HUES48 (cell line): ENCODE results near the gene ZNF410.
"Not testable (repeated sequence)": the region's sequence is repeated elsewhere in the genome, so short reads cannot be mapped to it uniquely, and the experiment has no call there.

Experiments used
- H3K27ac ChIP-seq: one replicate; pipeline ENCODE4 v1.7.0; 2013; ENCODE audit warnings: low read depth, low read length, inconsistent platforms
- H3K27me3 ChIP-seq: 2 replicates; pipeline ENCODE4 v1.6.1; 2013; ENCODE audit warnings: mild to moderate bottlenecking, low read length; ENCODE audit not compliant: control insufficient read depth, insufficient read depth
- H3K36me3 ChIP-seq: 2 replicates; pipeline ENCODE4 v1.6.1; 2013; ENCODE audit warnings: low read length; ENCODE audit not compliant: control insufficient read depth, insufficient read depth
- H3K4me1 ChIP-seq: 2 replicates; pipeline ENCODE4 v1.6.1; 2013; ENCODE audit warnings: mild to moderate bottlenecking, low read length; ENCODE audit not compliant: control insufficient read depth, insufficient read depth
- H3K4me3 ChIP-seq: 2 replicates; pipeline ENCODE4 v1.5.1; 2013; ENCODE audit warnings: mild to moderate bottlenecking, low read depth, low read length
- H3K9ac ChIP-seq: 2 replicates; pipeline ENCODE4 v1.6.1; 2013; ENCODE audit warnings: mild to moderate bottlenecking, low read depth, low read length, moderate library complexity
- H3K9me3 ChIP-seq: 2 replicates; pipeline ENCODE4 v1.6.1; 2013; ENCODE audit warnings: low read length; ENCODE audit not compliant: control insufficient read depth, insufficient read depth

Gene ZNF410

GRCh38 chr14:73862480-73862879, 24.2 kb upstream of the ZNF410 start:
- Histone ChIP-seq H3K4me3 (no peak overlapping the region), H3K27me3 (no peaks in the 10 kb centered on the region), H3K27ac (no peak overlapping the region), H3K9ac (no peak overlapping the region), H3K36me3 (peaks cover 49% of the 10 kb centered on the region), H3K4me1 (no peaks in the 10 kb centered on the region), H3K9me3 (no peaks in the 10 kb centered on the region)

- H3K27ac ChIP-seq: no peak overlapping the region
- peaks cover 52% of the 10 kb centered on the region for H3K36me3 ChIP-seq
- H3K4me3 ChIP-seq: no peak overlapping the region
These were observed 23.4 kb upstream of the ZNF410 start for GRCh38 chr14:73863209-73863608.

GRCh38 chr14:73865534-73866113, 21.0 kb upstream of the ZNF410 start:
- H3K9me3 ChIP-seq: no peaks in the 10 kb centered on the region
- H3K4me3 ChIP-seq: no peak overlapping the region
- no peak overlapping the region for H3K27ac ChIP-seq
- H3K36me3 ChIP-seq: peaks cover 49% of the 10 kb centered on the region
- H3K9ac ChIP-seq: no peak overlapping the region
- no peaks in the 10 kb centered on the region for H3K4me1 ChIP-seq
- no peaks in the 10 kb centered on the region for H3K27me3 ChIP-seq

More at GRCh38 chr14:73863209-73863608, 23.4 kb upstream of the ZNF410 start:
- Histone ChIP-seq H3K9me3 (no peaks in the 10 kb centered on the region), H3K4me1 (no peaks in the 10 kb centered on the region), H3K27me3 (no peaks in the 10 kb centered on the region), H3K9ac (no peak overlapping the region)

- H3K27me3 ChIP-seq, H3K9me3 ChIP-seq, H3K9ac ChIP-seq, H3K27ac ChIP-seq, H3K4me3 ChIP-seq, H3K4me1 ChIP-seq: not testable (repeated sequence)
- peaks cover 25% of the 10 kb centered on the region for H3K36me3 ChIP-seq
These were observed 16.9 kb upstream of the ZNF410 start for GRCh38 chr14:73869754-73870153.

- Histone ChIP-seq H3K9ac (no peak overlapping the region), H3K36me3 (peaks cover 18% of the 10 kb centered on the region; the same call in 1 of the 2 replicates), H3K9me3 (no peaks in the 10 kb centered on the region), H3K27ac (no peak overlapping the region), H3K27me3 (no peaks in the 10 kb centered on the region), H3K4me1 (no peaks in the 10 kb centered on the region), H3K4me3 (no peak overlapping the region)
These were observed 16.0 kb upstream of the ZNF410 start for GRCh38 chr14:73870525-73871235.

GRCh38 chr14:73873660-73874059, 13.0 kb upstream of the ZNF410 start:
- no peak overlapping the region for H3K9ac ChIP-seq
- H3K27me3 ChIP-seq: no peaks in the 10 kb centered on the region
- H3K4me1 ChIP-seq: no peaks in the 10 kb centered on the region
- no peaks in the 10 kb centered on the region for H3K9me3 ChIP-seq
- H3K36me3 ChIP-seq: peaks cover 12% of the 10 kb centered on the region
- no peak overlapping the region for H3K27ac ChIP-seq
- no peak overlapping the region for H3K4me3 ChIP-seq

GRCh38 chr14:73877790-73878189, 8.9 kb upstream of the ZNF410 start:
- H3K4me1 ChIP-seq: no peaks in the 10 kb centered on the region
- no peaks in the 10 kb centered on the region for H3K9me3 ChIP-seq
- no peak overlapping the region for H3K4me3 ChIP-seq
- no peaks in the 10 kb centered on the region for H3K27me3 ChIP-seq
- no peak overlapping the region for H3K27ac ChIP-seq
- H3K36me3 ChIP-seq: peaks cover 30% of the 10 kb centered on the region
- no peak overlapping the region for H3K9ac ChIP-seq

GRCh38 chr14:73878436-73878835, 8.2 kb upstream of the ZNF410 start:
- H3K27me3 ChIP-seq: no peaks in the 10 kb centered on the region
- no peak overlapping the region for H3K27ac ChIP-seq
- H3K9me3 ChIP-seq: no peaks in the 10 kb centered on the region
- peaks cover 30% of the 10 kb centered on the region for H3K36me3 ChIP-seq
- H3K4me3 ChIP-seq: no peak overlapping the region
- no peak overlapping the region for H3K9ac ChIP-seq
- H3K4me1 ChIP-seq: no peaks in the 10 kb centered on the region

- Histone ChIP-seq H3K27ac (no peak overlapping the region), H3K9ac (no peak overlapping the region), H3K36me3 (peaks cover 30% of the 10 kb centered on the region), H3K4me3 (no peak overlapping the region), H3K4me1 (no peaks in the 10 kb centered on the region), H3K9me3 (no peaks in the 10 kb centered on the region), H3K27me3 (no peaks in the 10 kb centered on the region)
These were observed 7.6 kb upstream of the ZNF410 start for GRCh38 chr14:73879027-73879426.

GRCh38 chr14:73884438-73885190, 2.0 kb upstream of the ZNF410 start:
- H3K9ac ChIP-seq: no peak overlapping the region
- H3K27me3 ChIP-seq: no peaks in the 10 kb centered on the region
- peaks cover 9% of the 10 kb centered on the region; the same call in 1 of the 2 replicates for H3K4me1 ChIP-seq
- H3K4me3 ChIP-seq: no peak overlapping the region
- no peak overlapping the region for H3K27ac ChIP-seq
- no peaks in the 10 kb centered on the region for H3K9me3 ChIP-seq
- peaks cover 18% of the 10 kb centered on the region for H3K36me3 ChIP-seq

GRCh38 chr14:73887318-73887616, 608 bp downstream of the ZNF410 start:
- Histone ChIP-seq H3K36me3 (peaks cover 8% of the 10 kb centered on the region), H3K4me1 (peaks cover 9% of the 10 kb centered on the region; the same call in 1 of the 2 replicates), H3K9me3 (no peaks in the 10 kb centered on the region), H3K4me3 (peak overlapping the region; percentile 91), H3K27me3 (no peaks in the 10 kb centered on the region), H3K27ac (peak overlapping the region; percentile 94), H3K9ac (peak overlapping the region; percentile 70)
